ENCODE measurements around the gene ANKRD9.

ANKRD9 gene

GRCh38 chr14:102497998-102498677 is 11.4 kb downstream of the ANKRD9 start:
- no peak for DNase-seq

DNA sequence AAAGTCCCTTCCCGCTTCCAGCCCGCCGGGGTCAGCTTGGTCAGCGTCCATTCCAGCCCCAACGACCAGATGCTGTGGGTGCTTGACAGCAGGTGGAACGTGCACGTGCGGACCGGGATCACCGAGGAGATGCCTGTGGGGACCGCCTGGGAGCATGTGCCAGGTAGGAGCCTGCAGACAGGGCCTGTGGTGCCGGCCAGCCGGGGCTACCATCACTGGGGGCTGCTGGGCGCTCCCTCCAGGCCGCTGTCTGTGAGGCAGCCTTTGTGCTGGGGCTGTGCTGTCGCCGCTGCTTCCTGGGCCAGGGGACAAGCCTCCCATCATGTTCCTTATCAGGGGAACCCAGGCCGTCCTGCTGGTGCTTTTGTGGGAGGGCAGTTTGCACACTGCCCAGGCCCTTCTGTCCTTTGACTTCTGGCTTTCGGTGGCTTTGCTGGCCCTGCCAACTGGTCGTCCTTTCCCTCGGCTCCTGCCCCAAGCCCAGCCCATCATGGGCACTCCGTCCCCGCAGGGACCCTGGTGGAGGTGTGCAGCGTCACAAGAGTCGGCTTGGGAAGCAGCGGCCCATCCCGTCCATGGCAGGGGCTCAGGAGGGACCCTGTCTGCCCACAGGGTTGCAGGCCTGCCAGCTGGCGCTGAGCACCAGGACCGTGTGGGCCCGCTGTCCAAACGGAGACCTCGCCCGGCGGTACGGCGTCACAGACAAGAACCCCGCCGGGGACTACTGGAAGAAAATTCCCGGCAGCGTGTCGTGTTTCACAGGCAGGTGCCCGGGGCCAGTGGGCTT is 12.4 kb downstream of the ANKRD9 start:
- DNase-seq = no peak

DNA sequence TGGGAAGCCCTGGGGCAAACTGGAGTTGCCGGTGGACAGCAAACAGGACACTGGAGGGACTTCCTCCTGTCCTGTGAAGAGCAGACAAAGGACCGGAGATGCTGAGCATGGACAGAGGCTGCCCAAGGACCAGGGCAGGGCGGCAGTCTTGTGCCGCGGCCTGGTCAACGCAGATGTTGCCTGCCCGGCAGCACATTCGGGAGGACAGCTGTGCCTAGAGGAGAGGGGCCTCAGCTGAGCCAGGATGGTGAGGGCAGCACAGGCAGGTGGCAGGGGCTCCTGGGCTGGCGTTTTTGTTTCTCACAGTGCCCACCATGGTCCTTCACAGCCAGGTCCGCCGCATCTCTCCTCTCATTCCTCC is 13.3 kb downstream of the ANKRD9 start:
- no peak for DNase-seq

GRCh38 chr14:102495491-102496330 is 13.9 kb downstream of the ANKRD9 start:
- no peak for DNase-seq

DNA sequence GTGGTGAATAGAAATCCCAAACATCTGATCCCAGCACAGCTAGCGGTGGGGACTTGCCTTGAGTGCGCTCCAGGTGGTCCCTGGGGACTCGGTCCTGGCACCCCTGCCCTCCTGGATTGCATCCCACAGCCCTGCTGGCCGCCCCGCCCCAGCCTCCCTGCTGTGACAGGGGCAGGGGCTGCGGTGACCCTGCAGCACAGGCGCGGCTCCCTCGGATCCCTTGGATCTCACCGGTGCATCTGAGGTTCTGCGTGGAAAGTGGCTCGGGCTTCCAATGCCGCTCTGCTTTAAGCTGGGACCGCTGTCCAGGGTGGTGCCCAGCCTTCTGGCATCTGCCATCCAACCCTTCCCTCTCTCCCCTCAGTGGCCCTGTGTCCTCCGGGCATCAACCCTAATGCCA is 16.0 kb downstream of the ANKRD9 start:
- no peak for DNase-seq

DNA sequence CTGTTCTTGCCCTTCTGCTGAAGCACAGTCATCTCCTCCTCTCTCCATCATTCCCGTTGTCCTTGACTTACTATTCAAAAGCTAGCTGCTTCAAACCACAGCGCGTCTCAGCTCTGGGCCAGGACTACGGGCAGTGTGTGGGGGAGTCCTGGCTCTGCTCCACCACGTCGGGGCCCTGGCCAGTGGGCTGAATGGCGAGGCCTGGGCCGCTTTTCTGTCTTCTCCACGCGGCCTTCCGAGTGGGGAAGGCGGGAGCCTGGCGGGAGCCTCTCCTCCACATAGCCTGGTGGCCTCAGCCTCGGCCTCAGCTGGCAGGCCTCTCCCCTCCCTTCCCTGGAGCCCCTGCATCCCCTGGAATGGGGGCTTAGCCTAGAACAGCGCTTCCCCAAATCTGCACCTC is 16.5 kb downstream of the ANKRD9 start:
- DNase-seq = no peak

- no peak for DNase-seq
Observed at GRCh38 chr14:102492531-102492910, 17.1 kb downstream of the ANKRD9 start.

DNA sequence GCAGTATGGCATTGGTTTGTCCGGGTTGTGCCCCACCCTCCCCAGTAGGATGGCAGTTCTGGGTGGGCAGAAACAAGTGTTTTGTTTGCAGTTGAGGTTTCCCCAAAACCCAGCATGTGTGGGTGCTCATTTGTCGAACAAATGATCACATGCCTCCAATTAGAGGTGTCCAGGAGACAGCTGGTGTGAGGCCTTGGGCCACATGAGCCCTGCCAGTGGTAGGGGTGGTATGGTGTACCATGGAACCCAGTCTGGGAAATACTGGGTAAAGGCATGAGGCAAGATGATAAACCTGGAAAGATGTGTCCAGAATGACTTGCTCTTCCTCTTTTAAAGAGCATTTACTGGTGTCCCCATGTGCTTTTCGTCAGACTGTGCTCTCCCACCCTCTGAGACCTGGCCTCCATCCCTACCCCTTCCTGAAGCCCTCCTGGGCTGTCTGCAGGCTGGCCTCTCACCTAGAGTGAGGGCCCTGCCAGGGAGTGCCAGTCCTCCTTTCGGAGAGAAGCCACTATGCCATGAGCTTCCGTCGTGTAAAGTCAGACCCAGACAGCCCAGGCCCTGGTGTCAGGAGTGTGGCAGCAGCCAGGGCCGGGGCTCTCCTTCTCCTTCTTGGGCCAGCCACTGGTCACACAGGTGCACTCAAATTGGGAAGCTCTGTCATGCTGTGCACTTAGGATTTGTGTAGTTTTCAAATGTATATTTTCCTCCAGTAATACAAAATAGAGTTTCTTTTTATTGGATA is 17.6 kb downstream of the ANKRD9 start:
- no peak for DNase-seq

DNA sequence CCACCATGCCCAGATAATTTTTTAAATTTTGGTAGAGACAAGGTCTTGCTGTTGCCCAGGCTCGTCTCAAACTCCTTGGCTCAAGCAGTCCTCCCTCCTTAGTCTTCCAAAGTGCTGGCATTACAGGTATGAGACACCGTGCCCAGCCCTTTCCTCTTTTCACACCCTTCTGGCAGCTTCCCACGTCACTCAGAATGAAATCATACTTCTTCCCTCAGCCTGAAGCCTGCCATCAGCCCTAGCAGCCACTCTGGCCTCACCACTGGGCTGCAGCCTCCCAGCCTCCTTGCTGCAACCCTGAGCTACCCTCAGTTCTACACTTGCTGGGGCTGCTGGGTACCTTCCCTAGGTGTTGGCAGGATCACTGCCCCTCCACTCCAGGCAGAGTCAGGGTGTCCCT is 18.2 kb downstream of the ANKRD9 start:
- DNase-seq = no peak

GRCh38 chr14:102490456-102490855 is 19.1 kb downstream of the ANKRD9 start:
- DNase-seq = no peak

- no peak for DNase-seq
Observed at GRCh38 chr14:102487204-102487577, 22.4 kb downstream of the ANKRD9 start.

GRCh38 chr14:102486513-102487203 is 22.9 kb downstream of the ANKRD9 start:
- no peak for DNase-seq

GRCh38 chr14:102485693-102486512 is 23.7 kb downstream of the ANKRD9 start:
- DNase-seq = no peak

GRCh38 chr14:102484316-102484715 is 25.3 kb downstream of the ANKRD9 start:
- no peak for DNase-seq

- no peak for DNase-seq
Observed at GRCh38 chr14:102481791-102482238, 27.8 kb downstream of the ANKRD9 start.

DNA sequence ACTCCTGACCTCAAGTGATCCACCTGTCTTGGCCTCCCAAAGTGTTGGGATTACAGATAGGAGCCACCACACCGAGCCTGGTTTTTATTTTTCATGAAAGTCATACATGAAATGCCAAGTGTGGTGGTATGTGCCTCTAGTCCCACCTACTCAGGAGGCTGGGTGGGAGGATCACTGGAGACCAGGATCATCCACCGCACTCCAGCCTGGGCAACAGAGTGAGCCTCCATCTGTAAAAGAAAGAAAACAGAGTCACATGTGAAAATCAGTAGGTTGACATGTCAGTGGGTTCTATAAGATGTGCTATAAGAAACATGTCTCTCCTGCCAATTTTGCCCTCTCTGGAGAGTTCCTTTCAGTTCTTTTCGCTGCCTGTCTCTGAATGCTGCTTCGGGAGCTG is 28.2 kb downstream of the ANKRD9 start:
- DNase-seq = no peak

GRCh38 chr14:102479777-102480176 is 29.8 kb downstream of the ANKRD9 start:
- DNase-seq = no peak

- DNase-seq = no peak
Observed at GRCh38 chr14:102479107-102479506, 30.5 kb downstream of the ANKRD9 start.

- no peak for DNase-seq
Observed at GRCh38 chr14:102474934-102475333, 34.6 kb downstream of the ANKRD9 start.

- DNase-seq = no peak
Observed at GRCh38 chr14:102473559-102473958, 36.0 kb downstream of the ANKRD9 start.

- no peak for DNase-seq
Observed at GRCh38 chr14:102472791-102473150, 36.8 kb downstream of the ANKRD9 start.
